GM23248 (cell line): ENCODE results near the gene SMPD2. TPM values are rescaled to one million over a fixed set of nuclear protein-coding genes. Genes with fewer than 3 reads are reported as not detected.
A peak's percentile ranks its signal among the peaks of the same experiment; 100 is the strongest.

Experiments used
- DNase-seq: peaks from one replicate; pipeline ENCODE4 v3.0.0-alpha.2; 2015
- H2AFZ ChIP-seq: fragments of 200-600 bp; sonication (generic); 2 replicates; pipeline ENCODE4 v1.6.1; 2016; ENCODE audit warnings: antibody characterized with exemption
- H3F3A ChIP-seq: fragments of 200-600 bp; sonication (generic); 2 replicates; pipeline ENCODE4 v1.6.1; 2016; ENCODE audit warnings: mild to moderate bottlenecking, antibody characterized with exemption, mixed run types; ENCODE audit not compliant: insufficient read depth
- H3K27ac ChIP-seq: fragments of 200-600 bp; sonication (generic); 2 replicates; pipeline ENCODE4 v1.5.1; 2016; ENCODE audit warnings: mild to moderate bottlenecking
- H3K27me3 ChIP-seq: fragments of 200-600 bp; sonication (generic); replicated peaks from 2 replicates; pipeline ENCODE4 v1.6.1; 2016; ENCODE audit warnings: mild to moderate bottlenecking; ENCODE audit not compliant: insufficient read depth
- H3K36me3 ChIP-seq: fragments of 200-600 bp; sonication (generic); 2 replicates; pipeline ENCODE4 v1.6.1; 2016; ENCODE audit warnings: low read depth, mild to moderate bottlenecking
- H3K4me1 ChIP-seq: fragments of 200-600 bp; sonication (generic); 2 replicates; pipeline ENCODE4 v1.6.1; 2016; ENCODE audit warnings: mild to moderate bottlenecking; ENCODE audit not compliant: insufficient read depth
- H3K4me2 ChIP-seq: fragments of 200-600 bp; sonication (generic); one replicate; pipeline ENCODE4 v1.6.1; 2016; ENCODE audit warnings: mild to moderate bottlenecking; ENCODE audit not compliant: unreplicated experiment
- H3K4me3 ChIP-seq: fragments of 200-600 bp; sonication (generic); 2 replicates; pipeline ENCODE4 v1.5.1; 2016; ENCODE audit warnings: mild to moderate bottlenecking
- H3K79me2 ChIP-seq: fragments of 200-600 bp; sonication (generic); 2 replicates; pipeline ENCODE4 v1.6.1; 2016; ENCODE audit warnings: mild to moderate bottlenecking; ENCODE audit not compliant: insufficient read depth
- H3K9ac ChIP-seq: fragments of 200-600 bp; sonication (generic); 2 replicates; pipeline ENCODE4 v1.6.1; 2016; ENCODE audit warnings: mild to moderate bottlenecking
- H3K9me2 ChIP-seq: fragments of 200-600 bp; sonication (generic); 2 replicates; pipeline ENCODE4 v1.6.1; 2016; ENCODE audit warnings: mixed run types, mild to moderate bottlenecking, moderate library complexity; ENCODE audit not compliant: insufficient read depth
- H3K9me3 ChIP-seq: fragments of 200-600 bp; sonication (generic); one replicate; pipeline ENCODE4 v1.6.1; 2017; ENCODE audit warnings: low read depth
- H4K20me1 ChIP-seq: fragments of 200-600 bp; sonication (generic); 2 replicates; pipeline ENCODE4 v1.6.0; 2016; ENCODE audit not compliant: insufficient read depth
- EZH2 ChIP-seq: fragments of 200-600 bp; sonication (generic); IDR thresholded peaks from 2 replicates; pipeline ENCODE4 v1.6.1; 2018; ENCODE audit warnings: antibody characterized with exemption, mild to moderate bottlenecking; ENCODE audit not compliant: insufficient read depth, poor library complexity, severe bottlenecking
- EZH2phosphoT487 ChIP-seq: fragments of 200-600 bp; sonication (generic); IDR thresholded peaks from 2 replicates; pipeline ENCODE4 v1.6.1; 2018; ENCODE audit warnings: antibody characterized with exemption, moderate library complexity, mild to moderate bottlenecking, low read depth; ENCODE audit not compliant: insufficient read depth
- WGBS, 2 experiments: methylation state at CpG; one replicate each; pipeline ENCODE4 v1.1.6; 2015 to 2017; ENCODE audit warnings: low lambda C conversion rate in 2 of 2, low coverage in 1 of 2; ENCODE audit errors: missing lambda C conversion rate in 2 of 2; 5-methylcytosine and 5-hydroxymethylcytosine counted together
- in situ Hi-C: fragments of 300-500 bp; cut with MboI; formaldehyde crosslinking; loops from 2 replicates; pipeline ENCODE4 v1.15.0; 2020
- polyA plus RNA-seq: library from polyadenylated mRNA; unstranded; fragments of >200 nt; fragmentation: Nextera tagmentation; extraction: Ambion mirVana; gene quantifications from 2 replicates; pipeline ENCODE4 v1.2.1, GENCODE V29; 2016
- total RNA-seq: library from RNA; depleted of rRNA; stranded (reverse); fragments of >200 nt; shearing (Covaris generic); gene quantifications from 2 replicates; pipeline ENCODE4 v1.2.3, GENCODE V29; 2014

Gene SMPD2
- total and polyA plus RNA-seq, 2 experiments from 2014 or later, result 4.5 to 6.4 TPM

DNA sequence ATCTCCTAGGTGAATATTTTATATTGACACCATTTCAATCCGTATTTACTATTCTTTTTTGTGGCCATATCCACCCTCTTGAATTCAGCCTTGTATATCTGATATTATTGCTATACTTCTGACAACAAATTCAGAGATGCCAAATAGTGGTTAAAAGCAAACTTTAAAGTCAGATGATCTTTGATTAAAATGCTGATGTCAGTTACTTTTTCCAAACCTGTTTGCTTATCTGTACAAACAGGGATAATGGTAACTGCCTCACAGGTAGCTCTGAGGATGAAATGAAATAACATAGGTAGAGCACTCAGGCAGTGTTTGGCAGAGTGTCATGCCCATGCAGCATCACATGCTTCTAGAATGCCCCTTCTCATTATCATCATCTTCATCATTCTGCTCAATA, 19.3 kb upstream of the SMPD2 start:
- H3K36me3 ChIP-seq, result no peaks in the 10 kb centered on the region
- H3K27me3 ChIP-seq, result no peaks in the 10 kb centered on the region
- H3K9ac ChIP-seq, result no peak overlapping the region
- no peak overlapping the region for H3K4me3 ChIP-seq
- H3F3A ChIP-seq, result no peaks in the 10 kb centered on the region
- no peak overlapping the region for H3K27ac ChIP-seq
- no peak for DNase-seq
- no peaks in the 10 kb centered on the region for H3K9me2 ChIP-seq
- H3K9me3 ChIP-seq, result no peaks in the 10 kb centered on the region
- no peaks in the 10 kb centered on the region for H3K79me2 ChIP-seq
- H3K4me1 ChIP-seq, result no peaks in the 10 kb centered on the region
- no peak overlapping the region for H2AFZ ChIP-seq
- no peak overlapping the region for H3K4me2 ChIP-seq
- TF ChIP-seq EZH2, result no peak
- no peak for TF ChIP-seq EZH2phosphoT487
- in situ Hi-C loops, result loop anchor here (25.0 kb wide), 1 partner anchor 884 kb away; no protein-coding TSS in a partner anchor
- H4K20me1 ChIP-seq, result no peaks in the 10 kb centered on the region
- WGBS, 2 experiments, result 95% methylated on average over 1 of the region's 1 CpG

- in situ Hi-C loops, result loop anchor here (25.0 kb wide), 1 partner anchor 888 kb away; no protein-coding TSS in a partner anchor
- H3F3A ChIP-seq, result no peaks in the 10 kb centered on the region
- no peaks in the 10 kb centered on the region for H3K27me3 ChIP-seq
- no peaks in the 10 kb centered on the region for H3K36me3 ChIP-seq
- 85 to 93% methylated on average over 2 of the region's 2 CpGs for WGBS, 2 experiments
- H3K4me3 ChIP-seq, result no peak overlapping the region
- H2AFZ ChIP-seq, result no peak overlapping the region
- no peak overlapping the region for H3K4me2 ChIP-seq
- no peak overlapping the region for H3K27ac ChIP-seq
- H3K9me3 ChIP-seq, result no peaks in the 10 kb centered on the region
- no peaks in the 10 kb centered on the region for H3K9me2 ChIP-seq
- no peaks in the 10 kb centered on the region for H3K79me2 ChIP-seq
- H3K9ac ChIP-seq, result no peak overlapping the region
- H3K4me1 ChIP-seq, result no peaks in the 10 kb centered on the region
- TF ChIP-seq EZH2, result no peak
- TF ChIP-seq EZH2phosphoT487, result no peak
- no peak for DNase-seq
- H4K20me1 ChIP-seq, result no peaks in the 10 kb centered on the region
Observed at GRCh38 chr6:109424946-109425345, 15.6 kb upstream of the SMPD2 start.

GRCh38 chr6:109428889-109429477, 11.5 kb upstream of the SMPD2 start:
- TF ChIP-seq EZH2 (no peak), EZH2phosphoT487 (no peak)
- peak overlapping the region; percentile 39 for H2AFZ ChIP-seq
- H3K4me3 ChIP-seq, result no peak overlapping the region; the same call in 1 of the 2 replicates
- no peaks in the 10 kb centered on the region for H3F3A ChIP-seq
- no peaks in the 10 kb centered on the region for H3K36me3 ChIP-seq
- no peaks in the 10 kb centered on the region for H3K27me3 ChIP-seq
- no peaks in the 10 kb centered on the region for H3K4me1 ChIP-seq
- H3K9me2 ChIP-seq, result no peaks in the 10 kb centered on the region
- WGBS, 2 experiments, result 17 to 19% methylated on average over 7 of the region's 7 CpGs
- H3K79me2 ChIP-seq, result no peaks in the 10 kb centered on the region
- H3K9me3 ChIP-seq, result no peaks in the 10 kb centered on the region
- H3K4me2 ChIP-seq, result peak overlapping the region; percentile 40
- H4K20me1 ChIP-seq, result no peaks in the 10 kb centered on the region
- H3K27ac ChIP-seq, result no peak overlapping the region
- H3K9ac ChIP-seq, result no peak overlapping the region
- in situ Hi-C loops, result no loop called here
- DNase-seq, result peak; percentile 46

DNA sequence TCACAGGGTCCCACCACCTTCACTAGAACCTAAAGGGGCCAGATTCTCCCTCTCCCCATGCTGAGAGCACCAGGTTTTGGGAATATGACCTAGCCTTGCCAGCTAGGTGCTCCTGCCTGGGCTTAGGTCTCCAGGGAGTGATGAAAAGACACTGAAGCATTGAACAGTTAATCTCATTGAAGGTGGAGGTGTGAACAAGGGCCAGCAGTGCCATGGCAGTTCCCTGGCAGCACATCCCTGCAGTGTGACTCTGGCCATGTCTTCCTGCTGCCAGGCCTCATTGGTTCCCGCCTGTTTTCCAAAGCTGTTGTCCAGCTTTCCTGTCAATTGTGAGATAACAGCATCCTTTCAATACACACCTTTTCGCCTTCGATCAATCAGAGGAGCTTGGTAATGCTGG, 11.0 kb upstream of the SMPD2 start:
- H3K4me3 ChIP-seq, result no peak overlapping the region
- no peaks in the 10 kb centered on the region for H3K27me3 ChIP-seq
- H3K9ac ChIP-seq, result no peak overlapping the region
- WGBS, 2 experiments, result 88 to 90% methylated on average over 3 of the region's 3 CpGs
- TF ChIP-seq EZH2phosphoT487 (no peak), EZH2 (no peak)
- no peaks in the 10 kb centered on the region for H4K20me1 ChIP-seq
- DNase-seq, result no peak
- H3K4me1 ChIP-seq, result no peaks in the 10 kb centered on the region
- no peaks in the 10 kb centered on the region for H3F3A ChIP-seq
- H2AFZ ChIP-seq, result peak overlapping the region; percentile 39
- no peaks in the 10 kb centered on the region for H3K9me2 ChIP-seq
- no peaks in the 10 kb centered on the region for H3K79me2 ChIP-seq
- in situ Hi-C loops, result no loop called here
- no peak overlapping the region for H3K27ac ChIP-seq
- H3K36me3 ChIP-seq, result no peaks in the 10 kb centered on the region
- H3K4me2 ChIP-seq, result peak overlapping the region; percentile 40
- no peaks in the 10 kb centered on the region for H3K9me3 ChIP-seq
